ENCODE measurements around the gene CCDC17. TPM values are rescaled to one million over a fixed set of nuclear protein-coding genes. Genes with fewer than 3 reads are reported as not detected.

The CCDC17 gene
- total RNA-seq, result 1.6 and 2.8 TPM in 2 replicates

GRCh38 chr1:45623972-45624371 is at the start of gene CCDC17:
Gene CCDC17 (minus strand): TSS chr1:45624054. CDS start chr1:45623909, 145 bp downstream.
- intact Hi-C loops (cut with micrococcal nuclease), result no loop called here
- Mint-ChIP-seq H3K4me3 (no peak within 1 kb of the TSS), H3K27me3 (no peaks in the 10 kb centered on the region), H3K27ac (peak within 1 kb of the TSS; percentile 21), H3K4me1 (no peaks in the 10 kb centered on the region), H3K9me3 (no peaks in the 10 kb centered on the region), H3K36me3 (ENCODE audit: low read depth) (peaks cover 26% of the 10 kb centered on the region)
- DNase-seq, result no peak

- intact Hi-C loops (cut with micrococcal nuclease), result no loop called here
- H3K9me3 Mint-ChIP-seq, result no peaks in the 10 kb centered on the region
- peak; percentile 33 for DNase-seq
- no peak overlapping the region for H3K4me3 Mint-ChIP-seq
- H3K4me1 Mint-ChIP-seq, result peaks cover 13% of the 10 kb centered on the region
- no peaks in the 10 kb centered on the region for H3K27me3 Mint-ChIP-seq
- no peak overlapping the region for H3K27ac Mint-ChIP-seq
- peaks cover 27% of the 10 kb centered on the region for H3K36me3 Mint-ChIP-seq (ENCODE audit: low read depth)
Measured at GRCh38 chr1:45669859-45670655, 46.2 kb upstream of the CCDC17 start.

- DNase-seq, result no peak
- no peaks in the 10 kb centered on the region for H3K9me3 Mint-ChIP-seq
- peaks cover 22% of the 10 kb centered on the region for H3K36me3 Mint-ChIP-seq (ENCODE audit: low read depth)
- intact Hi-C loops (cut with micrococcal nuclease), result no loop called here
- H3K27me3 Mint-ChIP-seq, result no peaks in the 10 kb centered on the region
- H3K4me1 Mint-ChIP-seq, result peaks cover 9% of the 10 kb centered on the region
- H3K27ac Mint-ChIP-seq, result no peak overlapping the region
- H3K4me3 Mint-ChIP-seq, result no peak overlapping the region
Measured at GRCh38 chr1:45669379-45669778, 45.5 kb upstream of the CCDC17 start.

GRCh38 chr1:45668526-45668925 is 44.7 kb upstream of the CCDC17 start:
- peaks cover 9% of the 10 kb centered on the region for H3K4me1 Mint-ChIP-seq
- no peak overlapping the region for H3K4me3 Mint-ChIP-seq
- intact Hi-C loops (cut with micrococcal nuclease), result no loop called here
- DNase-seq, result no peak
- H3K27ac Mint-ChIP-seq, result no peak overlapping the region
- H3K9me3 Mint-ChIP-seq, result no peaks in the 10 kb centered on the region
- H3K36me3 Mint-ChIP-seq (ENCODE audit: low read depth), result peaks cover 19% of the 10 kb centered on the region
- H3K27me3 Mint-ChIP-seq, result no peaks in the 10 kb centered on the region

- Mint-ChIP-seq H3K27me3 (no peaks in the 10 kb centered on the region), H3K36me3 (ENCODE audit: low read depth) (peaks cover 20% of the 10 kb centered on the region), H3K4me3 (no peak overlapping the region), H3K27ac (no peak overlapping the region), H3K9me3 (no peaks in the 10 kb centered on the region), H3K4me1 (peaks cover 11% of the 10 kb centered on the region)
- DNase-seq, result no peak
- intact Hi-C loops (cut with micrococcal nuclease), result no loop called here
Measured at GRCh38 chr1:45667321-45668111, 43.7 kb upstream of the CCDC17 start.

- intact Hi-C loops (cut with micrococcal nuclease), result no loop called here
- Mint-ChIP-seq H3K36me3 (ENCODE audit: low read depth) (peaks cover 19% of the 10 kb centered on the region), H3K4me3 (no peak overlapping the region), H3K4me1 (peaks cover 11% of the 10 kb centered on the region), H3K27me3 (no peaks in the 10 kb centered on the region), H3K9me3 (no peaks in the 10 kb centered on the region), H3K27ac (no peak overlapping the region)
- DNase-seq, result no peak
Measured at GRCh38 chr1:45666836-45667235, 43.0 kb upstream of the CCDC17 start.

- H3K4me1 Mint-ChIP-seq, result peaks cover 5% of the 10 kb centered on the region
- H3K36me3 Mint-ChIP-seq (ENCODE audit: low read depth), result peaks cover 53% of the 10 kb centered on the region
Measured at GRCh38 chr1:45660336-45660735, 36.5 kb upstream of the CCDC17 start.

GRCh38 chr1:45659222-45659621 is 35.4 kb upstream of the CCDC17 start:
- Mint-ChIP-seq H3K9me3 (no peaks in the 10 kb centered on the region), H3K27me3 (no peaks in the 10 kb centered on the region), H3K27ac (no peak overlapping the region), H3K36me3 (ENCODE audit: low read depth) (peaks cover 63% of the 10 kb centered on the region), H3K4me3 (no peak overlapping the region), H3K4me1 (peaks cover 9% of the 10 kb centered on the region)
- no peak for DNase-seq
- intact Hi-C loops (cut with micrococcal nuclease), result no loop called here

More at GRCh38 chr1:45660336-45660735, 36.5 kb upstream of the CCDC17 start:
- DNase-seq, result no peak
- H3K27me3 Mint-ChIP-seq, result no peaks in the 10 kb centered on the region
- H3K9me3 Mint-ChIP-seq, result no peaks in the 10 kb centered on the region
- H3K4me3 Mint-ChIP-seq, result no peak overlapping the region
- no peak overlapping the region for H3K27ac Mint-ChIP-seq
- intact Hi-C loops (cut with micrococcal nuclease), result no loop called here

- Mint-ChIP-seq H3K27ac (no peak overlapping the region), H3K4me1 (peaks cover 7% of the 10 kb centered on the region), H3K36me3 (ENCODE audit: low read depth) (peaks cover 60% of the 10 kb centered on the region), H3K4me3 (no peak overlapping the region), H3K27me3 (no peaks in the 10 kb centered on the region), H3K9me3 (no peaks in the 10 kb centered on the region)
- intact Hi-C loops (cut with micrococcal nuclease), result no loop called here
- no peak for DNase-seq
Measured at GRCh38 chr1:45658171-45658570, 34.3 kb upstream of the CCDC17 start.

- Mint-ChIP-seq H3K27me3 (no peaks in the 10 kb centered on the region), H3K4me3 (no peak overlapping the region), H3K9me3 (no peaks in the 10 kb centered on the region), H3K36me3 (ENCODE audit: low read depth) (peaks cover 64% of the 10 kb centered on the region), H3K4me1 (peaks cover 7% of the 10 kb centered on the region), H3K27ac (no peak overlapping the region)
- DNase-seq, result no peak
- intact Hi-C loops (cut with micrococcal nuclease), result no loop called here
Measured at GRCh38 chr1:45656573-45657226, 32.8 kb upstream of the CCDC17 start.

GRCh38 chr1:45654540-45655280 is 30.9 kb upstream of the CCDC17 start:
- no peak for DNase-seq
- H3K36me3 Mint-ChIP-seq (ENCODE audit: low read depth), result peaks cover 60% of the 10 kb centered on the region
- H3K9me3 Mint-ChIP-seq, result no peaks in the 10 kb centered on the region
- H3K27me3 Mint-ChIP-seq, result no peaks in the 10 kb centered on the region
- no peak overlapping the region for H3K27ac Mint-ChIP-seq
- H3K4me3 Mint-ChIP-seq, result no peak overlapping the region
- H3K4me1 Mint-ChIP-seq, result peaks cover 10% of the 10 kb centered on the region
- intact Hi-C loops (cut with micrococcal nuclease), result no loop called here

GRCh38 chr1:45647248-45648021 is 23.6 kb upstream of the CCDC17 start:
- Mint-ChIP-seq H3K4me3 (no peak overlapping the region), H3K36me3 (ENCODE audit: low read depth) (peaks cover 29% of the 10 kb centered on the region), H3K27ac (no peak overlapping the region), H3K27me3 (no peaks in the 10 kb centered on the region), H3K4me1 (peaks cover 7% of the 10 kb centered on the region), H3K9me3 (no peaks in the 10 kb centered on the region)
- intact Hi-C loops (cut with micrococcal nuclease), result no loop called here
- DNase-seq, result no peak

- Mint-ChIP-seq H3K36me3 (ENCODE audit: low read depth) (peaks cover 38% of the 10 kb centered on the region), H3K4me1 (peaks cover 4% of the 10 kb centered on the region), H3K4me3 (no peak overlapping the region), H3K27me3 (no peaks in the 10 kb centered on the region), H3K27ac (no peak overlapping the region), H3K9me3 (no peaks in the 10 kb centered on the region)
- no peak for DNase-seq
- intact Hi-C loops (cut with micrococcal nuclease), result no loop called here
Measured at GRCh38 chr1:45644661-45645060, 20.8 kb upstream of the CCDC17 start.

Measured in activated CD4-positive, alpha-beta T cell treated with anti-CD3 and anti-CD28 coated beads, Interleukin-2, amount 10 ng/mL, durations not matched to agents 24 days and 14 days (primary cell).